HG03571 (cell line): ENCODE data around the gene TANGO6.
"Not testable (repeated sequence)": the region's sequence is repeated elsewhere in the genome, so short reads cannot be mapped to it uniquely, and the experiment has no call there.

Experiments
- ATAC-seq: cut with Tn5 transposase; IDR thresholded peaks from one replicate; pipeline ENCODE4 v1.9.1; 2021; ENCODE audit not compliant: unreplicated experiment

Gene TANGO6

DNA sequence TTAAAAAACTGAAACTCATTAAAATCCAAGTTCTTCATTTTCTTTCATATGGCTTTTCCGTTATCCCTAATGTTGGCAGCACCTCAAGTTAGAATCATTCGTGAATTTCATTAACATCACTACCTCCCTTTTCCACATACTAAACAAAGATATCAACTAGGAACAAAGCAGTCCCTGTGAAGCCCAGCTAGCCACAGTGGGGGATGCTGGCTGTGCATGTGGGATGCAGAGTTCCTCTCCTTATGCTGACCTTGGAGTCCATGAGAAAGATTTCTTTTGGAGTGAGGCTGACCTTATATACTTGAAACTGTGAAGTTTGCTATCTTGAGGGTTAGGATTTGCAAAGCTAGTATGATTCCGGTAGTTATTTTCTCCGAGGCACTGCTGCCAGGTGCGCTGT lies 117.6 kb downstream of the TANGO6 start:
- ATAC-seq, result no peak

DNA sequence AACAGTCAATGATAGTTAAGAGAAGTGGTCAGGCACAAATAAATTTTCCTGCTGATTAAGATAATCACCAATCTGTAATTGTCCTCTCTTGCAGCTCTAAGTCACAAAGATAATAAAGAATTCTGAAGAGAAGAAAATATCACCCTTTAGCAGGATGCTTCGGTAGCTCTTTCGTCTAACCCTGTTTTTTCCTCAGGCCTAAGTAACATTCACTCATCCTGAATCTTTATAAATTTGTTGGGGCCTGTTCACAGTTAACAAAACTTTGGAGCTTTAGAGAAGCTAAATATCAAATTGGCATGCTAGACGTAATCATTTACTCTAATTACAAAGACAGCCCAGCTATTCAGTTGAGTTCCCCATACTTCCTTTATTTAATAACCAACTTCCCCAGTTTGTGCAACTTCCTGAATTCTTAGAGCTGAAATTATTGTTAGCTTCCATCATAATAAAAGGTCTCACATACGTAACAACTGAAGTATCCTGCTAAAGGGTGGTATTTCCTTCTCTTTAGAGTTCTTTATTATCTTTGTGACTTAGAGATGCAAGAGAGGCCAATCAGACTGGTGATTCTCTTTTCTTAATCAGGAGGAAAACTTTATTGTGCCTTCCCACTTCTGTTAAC lies 118.6 kb downstream of the TANGO6 start:
- ATAC-seq, result no peak

- no peak for ATAC-seq
Observed at GRCh38 chr16:68969338-68969737, 126.0 kb downstream of the TANGO6 start.

DNA sequence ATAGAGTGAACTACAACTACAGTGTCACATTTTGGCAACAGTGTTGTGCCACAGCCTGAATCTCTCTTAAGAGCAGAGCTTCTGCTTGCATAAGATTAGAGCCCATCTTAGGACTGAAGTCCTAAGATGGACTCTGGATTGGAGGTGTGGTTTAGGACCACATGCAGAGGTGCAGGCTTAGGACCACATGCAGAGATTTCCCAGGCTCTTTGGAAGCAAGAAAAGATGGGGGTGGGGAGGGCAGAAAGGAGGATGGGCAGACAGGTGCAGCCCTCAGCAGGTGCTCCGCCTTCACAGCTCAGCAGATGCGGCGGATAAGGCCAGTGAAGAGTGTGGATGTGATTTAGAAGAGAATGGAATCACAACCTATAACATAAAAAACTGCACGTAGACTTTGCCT lies 128.7 kb downstream of the TANGO6 start:
- no peak for ATAC-seq

GRCh38 chr16:68972720-68973119 lies 129.4 kb downstream of the TANGO6 start:
- no peak for ATAC-seq

DNA sequence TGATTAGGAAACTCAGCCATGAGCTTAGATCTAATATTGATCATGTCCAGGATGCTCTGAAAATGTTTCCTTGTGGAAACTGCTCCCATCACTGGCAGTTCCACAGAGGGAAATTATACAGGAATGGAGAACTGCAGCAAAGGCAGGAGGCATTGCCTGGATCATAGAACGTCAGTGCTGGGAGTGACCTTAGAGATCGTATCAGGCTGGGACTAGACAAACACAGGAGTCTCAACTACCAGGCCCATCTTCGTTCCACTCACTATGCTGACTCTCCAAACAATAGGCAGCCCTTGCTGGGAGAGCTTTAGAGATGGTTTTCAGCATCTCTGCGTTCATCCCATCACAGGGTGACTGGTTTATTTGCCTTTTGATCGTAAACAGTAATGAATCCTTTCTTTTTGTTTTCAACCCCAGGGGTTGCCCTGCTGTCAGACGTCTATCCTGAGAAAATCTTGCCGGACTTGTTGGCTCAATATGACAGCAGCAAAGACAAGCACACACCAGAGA lies 130.3 kb downstream of the TANGO6 start:
- no peak for ATAC-seq

DNA sequence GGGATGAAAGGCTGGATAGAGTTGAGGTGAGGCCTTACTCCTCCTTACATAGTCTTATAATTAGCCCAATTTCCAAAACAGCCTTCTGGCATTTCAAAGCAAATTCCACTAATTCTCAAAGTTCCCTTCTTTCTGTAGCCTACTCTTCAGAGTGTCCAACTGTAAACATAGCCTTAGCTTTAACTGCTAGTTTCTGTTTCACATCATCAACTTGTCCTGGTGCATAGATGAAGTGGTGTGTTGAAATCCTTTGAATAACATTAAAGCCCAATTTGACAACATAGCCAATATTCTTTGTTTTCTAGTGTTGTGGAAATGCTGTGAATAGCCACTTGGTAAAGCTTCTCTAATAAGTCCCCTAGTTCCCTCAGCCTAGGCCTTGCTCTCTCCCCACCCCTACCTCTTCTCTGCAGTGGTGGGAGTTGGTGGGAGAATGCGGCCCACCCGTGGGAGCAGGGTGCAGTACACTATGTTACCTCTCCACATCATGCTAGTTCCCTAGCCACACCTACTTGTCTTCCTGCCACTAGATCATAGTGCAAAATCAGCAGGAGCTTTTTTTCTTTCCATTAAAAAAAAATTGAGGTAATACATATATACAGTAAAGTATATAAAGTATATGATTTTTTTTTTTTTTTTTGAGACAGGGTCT lies 135.1 kb downstream of the TANGO6 start:
- ATAC-seq, result no peak

- no peak for ATAC-seq
Observed at GRCh38 chr16:68980695-68981315, 137.5 kb downstream of the TANGO6 start.

DNA sequence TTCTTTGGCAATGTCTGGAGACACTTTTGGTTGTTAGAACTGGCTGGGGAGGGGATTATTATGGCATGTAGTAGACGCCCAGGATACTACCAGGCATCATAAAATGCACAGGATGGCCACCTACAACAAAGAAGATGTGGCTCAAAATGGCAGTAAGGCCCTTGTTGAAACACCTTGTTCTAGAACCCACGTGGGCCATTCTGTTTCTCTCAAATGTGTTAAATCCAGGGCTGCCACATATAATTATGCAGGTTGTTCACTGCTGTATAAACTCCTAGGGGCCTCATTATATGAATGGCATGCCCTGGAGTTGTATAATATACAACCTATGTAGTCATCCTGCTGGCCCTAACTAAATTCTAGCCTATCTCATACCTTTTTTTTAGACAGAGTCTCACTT lies 138.6 kb downstream of the TANGO6 start:
- ATAC-seq, result no peak

DNA sequence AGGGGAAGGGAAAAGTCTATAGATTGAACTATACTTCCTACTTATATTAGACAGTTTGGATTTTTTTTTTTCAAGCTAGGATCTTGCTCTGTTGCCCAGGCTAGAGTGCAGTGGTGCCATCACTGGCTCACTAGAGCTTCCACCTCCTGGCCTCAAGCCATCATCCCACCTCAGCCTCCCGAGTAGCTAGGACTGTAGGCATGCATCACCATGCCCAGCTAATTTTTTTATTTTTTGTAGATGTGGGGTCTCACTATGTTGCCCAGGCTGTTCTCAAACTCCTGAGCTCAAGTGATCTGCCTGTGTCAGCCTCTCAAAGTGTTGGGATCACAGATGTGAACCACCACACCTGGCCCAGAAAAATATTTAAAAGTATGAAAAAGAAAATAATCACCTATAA lies 141.1 kb downstream of the TANGO6 start:
- ATAC-seq, result no peak

- ATAC-seq, result no peak
Observed at GRCh38 chr16:68985268-68985667, 141.9 kb downstream of the TANGO6 start.

DNA sequence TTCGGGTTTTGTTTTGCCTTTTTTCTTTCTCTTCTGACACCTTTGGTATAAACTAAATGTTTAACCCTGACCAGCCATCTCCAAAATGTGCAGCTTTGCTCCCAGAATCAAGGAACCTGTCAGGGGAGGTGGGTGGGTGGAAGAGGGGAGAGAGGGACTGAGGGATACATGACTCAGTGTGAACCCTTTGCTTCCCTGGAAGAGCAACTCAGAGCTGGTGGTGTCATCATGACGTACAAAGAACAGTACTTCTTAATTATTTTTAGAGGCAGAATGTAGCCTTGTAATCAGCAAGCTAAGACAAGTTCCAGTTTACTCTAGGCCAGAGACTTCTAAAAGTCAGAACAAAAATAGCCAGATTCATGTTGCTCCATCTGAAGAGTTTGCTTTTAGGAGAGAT lies 142.5 kb downstream of the TANGO6 start:
- ATAC-seq, result no peak

GRCh38 chr16:68987734-68988457 lies 144.6 kb downstream of the TANGO6 start:
- no peak for ATAC-seq

- not testable (repeated sequence) for ATAC-seq
Observed at GRCh38 chr16:68990172-68990845, 147.0 kb downstream of the TANGO6 start.

GRCh38 chr16:68991075-68991474 lies 147.7 kb downstream of the TANGO6 start:
- ATAC-seq, result no peak

- ATAC-seq, result no peak
Observed at GRCh38 chr16:68992521-68992920, 149.2 kb downstream of the TANGO6 start.

DNA sequence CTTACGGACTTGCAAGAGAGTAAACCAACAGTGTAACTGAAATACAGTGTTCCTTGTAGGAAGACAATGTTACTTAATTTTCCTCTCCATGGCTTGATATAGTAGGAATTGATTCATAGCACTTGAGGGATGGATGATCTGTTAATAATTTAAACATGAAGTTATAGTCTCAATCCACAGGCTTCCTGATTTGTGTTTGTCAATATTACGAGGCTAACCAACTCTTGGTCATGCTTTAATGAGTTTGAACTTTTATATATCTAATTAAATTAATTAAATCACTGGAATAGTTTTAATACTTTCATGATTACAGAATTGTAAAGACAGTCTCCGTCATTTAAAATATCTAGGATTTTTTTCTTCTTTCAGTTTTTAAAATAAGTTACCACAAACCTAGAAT lies 150.1 kb downstream of the TANGO6 start:
- ATAC-seq, result no peak

GRCh38 chr16:68993885-68994284 lies 150.6 kb downstream of the TANGO6 start:
- ATAC-seq, result no peak

DNA sequence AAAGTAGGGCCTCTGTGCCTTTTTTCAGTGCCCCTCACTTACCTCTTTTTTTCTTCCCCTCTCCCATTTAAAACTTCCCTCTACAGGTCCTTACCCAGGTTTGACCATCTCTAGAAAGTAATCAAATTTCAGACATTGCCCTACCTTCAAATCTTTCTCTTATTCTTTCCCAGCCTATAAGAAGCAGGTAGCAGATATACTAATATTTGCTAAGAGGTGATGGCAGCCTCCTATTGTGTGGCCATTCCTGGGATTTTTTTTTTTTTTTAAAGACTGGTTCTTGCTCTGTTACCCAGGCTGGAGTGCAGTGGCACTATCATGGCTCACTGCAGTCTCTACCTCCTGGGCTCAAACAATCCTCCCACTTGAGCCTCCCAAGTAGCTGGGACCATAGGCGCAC lies 151.0 kb downstream of the TANGO6 start:
- no peak for ATAC-seq

DNA sequence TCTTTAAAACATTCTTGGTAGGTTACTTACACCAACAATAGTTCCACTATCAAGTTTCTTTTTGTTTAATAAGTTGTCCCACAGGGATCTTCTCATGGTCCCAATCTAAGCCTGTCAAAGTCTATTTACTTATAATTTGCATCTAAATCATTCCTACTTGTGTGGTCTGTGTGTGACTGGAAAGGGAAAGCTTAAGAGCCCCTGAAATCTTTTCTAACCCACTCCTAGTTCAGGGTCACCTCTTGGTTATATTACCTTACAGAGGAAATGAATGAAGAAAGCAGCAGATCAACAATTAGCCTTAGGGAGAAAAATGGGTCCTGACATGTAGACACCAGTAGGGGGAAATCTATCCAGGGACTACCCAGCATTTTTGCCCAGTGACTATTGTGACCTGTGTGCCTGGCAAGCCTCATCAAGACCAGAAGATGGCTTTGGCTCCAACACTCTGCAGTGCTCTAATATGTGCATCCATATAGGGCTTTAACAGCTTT lies 151.7 kb downstream of the TANGO6 start:
- ATAC-seq, result no peak

- no peak for ATAC-seq
Observed at GRCh38 chr16:68997564-68997963, 154.2 kb downstream of the TANGO6 start.
